Measurements from ENCODE around the gene OOSP3.
"Not testable (repeated sequence)": the region's sequence is repeated elsewhere in the genome, so short reads cannot be mapped to it uniquely, and the experiment has no call there.

OOSP3 gene

DNA sequence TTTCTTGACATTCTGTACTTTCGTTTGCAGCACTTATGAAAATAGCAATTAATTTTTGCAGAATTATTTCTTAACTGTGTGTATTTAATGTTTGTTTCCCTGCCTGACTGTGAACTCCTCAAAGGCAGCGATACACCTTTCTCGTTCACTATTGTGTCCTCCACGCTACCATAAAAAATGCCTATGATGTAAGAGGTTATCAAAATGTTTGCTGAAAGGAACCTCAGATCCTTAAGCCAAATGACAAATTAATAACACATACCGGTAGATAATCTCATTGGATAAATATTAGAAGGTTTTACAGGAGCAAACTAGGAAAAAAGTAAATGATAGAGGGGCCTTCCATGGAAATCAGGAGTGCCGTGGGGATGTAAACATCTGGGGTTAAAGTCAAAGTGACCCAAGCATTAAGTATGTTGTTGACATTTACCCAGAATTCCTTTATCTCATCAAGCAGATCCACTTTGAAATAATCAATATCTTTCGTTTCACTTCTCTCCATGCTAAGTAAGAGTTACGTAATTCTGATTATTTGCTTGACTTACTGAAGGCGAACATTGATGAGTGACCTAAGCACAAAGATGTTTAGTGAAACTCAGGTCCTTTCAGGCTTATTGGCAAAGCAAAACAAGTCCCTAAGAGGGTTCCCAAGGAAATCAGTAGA, 2.6 kb upstream of the OOSP3 start:
- no peak for DNase-seq (ENCODE audit: low read depth in 2 of 2)

DNA sequence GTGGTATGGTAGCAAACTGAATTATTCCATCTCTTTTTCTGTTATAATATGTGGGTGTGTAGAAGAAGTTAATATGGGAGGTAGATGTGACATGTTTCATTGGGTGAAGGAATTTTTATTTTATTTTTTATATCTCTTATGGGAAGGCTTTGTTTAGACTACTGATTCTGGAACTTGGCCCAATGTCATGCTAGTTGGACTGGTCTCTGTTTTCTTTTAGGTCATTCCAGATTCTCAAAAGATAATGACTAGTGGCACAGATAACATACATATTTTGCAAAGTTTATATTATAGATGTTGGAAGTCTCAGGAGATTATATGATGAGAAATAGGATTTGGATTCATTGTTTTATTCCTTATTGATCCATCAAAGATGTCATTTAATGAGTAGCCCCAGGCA, 1.3 kb upstream of the OOSP3 start:
- DNase-seq (ENCODE audit: low read depth in 2 of 2) = no peak

DNA sequence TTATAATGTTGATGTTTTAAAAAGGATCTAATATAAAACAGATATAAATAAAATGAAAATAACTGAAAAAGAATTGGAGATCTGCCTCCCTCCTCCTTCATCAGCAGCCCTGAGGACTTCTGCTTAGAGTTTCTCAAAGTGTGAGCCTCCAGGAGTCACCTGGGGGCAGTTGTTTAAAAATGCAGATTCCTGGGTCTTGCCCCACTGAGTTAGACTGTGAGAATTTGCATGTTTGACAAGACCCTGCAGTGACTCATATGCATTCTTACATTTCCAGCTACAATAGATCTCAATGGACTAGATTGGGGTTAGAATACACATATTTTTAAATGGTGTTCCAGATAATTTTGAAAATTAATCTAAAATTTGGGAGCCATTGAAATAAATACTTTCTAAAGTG, 798 bp upstream of the OOSP3 start:
- DNase-seq (ENCODE audit: low read depth in 2 of 2) = no peak

DNA sequence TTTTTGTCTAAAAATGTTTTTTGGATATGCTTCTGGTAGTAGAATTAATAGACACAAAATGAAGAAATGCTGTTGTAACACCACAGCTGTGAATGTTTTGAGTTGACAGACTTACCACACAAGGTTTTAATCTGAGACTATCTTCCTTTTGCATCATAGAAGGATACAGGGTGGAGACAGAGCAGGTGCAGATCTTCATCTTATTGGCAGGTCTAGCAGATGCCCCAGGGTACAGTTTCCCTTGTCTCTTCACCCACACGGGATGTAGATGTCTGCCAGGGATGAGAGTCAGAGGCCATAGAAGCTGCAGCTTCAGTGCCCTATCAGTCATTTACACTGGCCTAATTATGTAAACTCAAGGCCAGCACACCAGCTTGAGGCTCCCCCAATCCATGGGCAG, 985 bp downstream of the OOSP3 start:
- DNase-seq (ENCODE audit: low read depth in 2 of 2) = no peak

DNA sequence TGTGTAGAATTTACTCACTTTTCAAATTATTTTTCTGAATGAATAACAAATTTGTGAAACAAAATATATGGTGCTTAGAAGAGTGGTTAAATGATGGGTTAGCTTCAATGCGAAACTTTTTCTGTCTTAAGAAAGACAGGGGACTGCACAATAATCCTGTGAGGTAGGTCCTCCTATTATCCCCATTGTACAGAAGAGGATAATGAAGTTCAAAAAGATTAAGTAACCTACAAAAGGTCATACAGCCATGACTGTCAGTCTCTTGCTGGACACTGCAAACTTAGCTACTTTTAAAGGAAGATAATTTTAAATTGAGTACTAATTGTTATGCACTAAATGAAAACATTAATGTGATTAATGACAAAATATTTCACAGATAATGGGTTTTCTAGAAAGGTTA, 5.0 kb downstream of the OOSP3 start:
- no peak for DNase-seq (ENCODE audit: low read depth in 2 of 2)

DNA sequence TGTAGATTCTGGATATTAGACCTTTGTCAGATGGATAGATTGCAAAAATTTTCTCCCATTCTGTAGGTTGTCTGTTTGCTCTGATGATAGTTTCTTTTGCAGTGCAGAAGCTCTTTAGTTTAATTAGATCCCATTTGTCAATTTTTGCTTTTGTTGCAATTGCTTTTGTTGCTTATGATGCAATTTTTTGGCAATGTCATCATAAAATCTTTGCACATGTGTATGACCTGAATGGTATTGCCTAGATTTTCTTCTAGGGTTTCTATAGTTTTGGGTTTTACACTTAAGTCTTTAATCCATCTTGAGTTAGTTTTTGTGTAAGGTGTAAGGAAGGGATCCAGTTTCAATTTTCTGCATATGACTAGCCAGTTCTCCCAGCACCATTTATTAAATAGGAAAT, 8.6 kb downstream of the OOSP3 start:
- DNase-seq (ENCODE audit: low read depth in 2 of 2) = not testable (repeated sequence)

DNA sequence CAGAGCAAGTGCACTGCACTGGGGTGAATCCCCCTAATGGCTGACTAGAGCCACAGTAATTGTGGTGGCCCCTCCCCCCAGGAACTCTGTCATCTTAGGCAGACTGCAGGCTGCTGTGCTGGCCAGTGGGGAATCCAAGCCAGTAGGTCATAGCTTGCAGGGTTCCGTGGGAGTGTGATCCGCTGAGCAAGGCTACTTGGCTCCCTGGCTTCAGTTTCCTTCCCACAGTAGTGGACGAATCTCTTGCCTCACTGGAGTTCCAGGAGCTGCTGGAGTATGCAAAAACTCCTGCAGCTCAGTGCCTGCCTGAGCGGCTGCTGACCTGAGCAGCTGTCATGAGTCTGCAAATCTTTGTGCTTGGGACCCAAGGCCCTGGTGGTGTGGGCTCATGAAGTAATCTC, 13.2 kb downstream of the OOSP3 start:
- no peak for DNase-seq (ENCODE audit: low read depth in 2 of 2)

DNA sequence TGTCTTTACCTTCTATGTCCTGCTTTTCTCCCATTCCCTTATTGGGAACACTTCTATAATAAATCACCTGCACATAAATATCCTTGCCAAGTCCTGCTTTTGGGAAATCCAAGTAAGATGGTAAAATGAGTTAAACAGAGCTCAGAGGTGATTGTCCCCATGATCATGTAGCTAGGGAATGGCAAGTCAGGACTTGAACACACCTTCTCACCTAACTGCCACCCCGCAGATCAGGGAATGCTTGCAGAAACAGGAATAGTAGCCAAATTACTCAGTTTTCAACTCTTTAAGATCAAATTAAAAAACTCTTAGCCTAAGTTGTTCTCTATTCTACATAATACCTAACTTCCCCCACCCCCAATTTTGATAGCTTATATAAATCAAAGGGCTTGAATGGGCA, 16.0 kb downstream of the OOSP3 start:
- no peak for DNase-seq (ENCODE audit: low read depth in 2 of 2)

DNA sequence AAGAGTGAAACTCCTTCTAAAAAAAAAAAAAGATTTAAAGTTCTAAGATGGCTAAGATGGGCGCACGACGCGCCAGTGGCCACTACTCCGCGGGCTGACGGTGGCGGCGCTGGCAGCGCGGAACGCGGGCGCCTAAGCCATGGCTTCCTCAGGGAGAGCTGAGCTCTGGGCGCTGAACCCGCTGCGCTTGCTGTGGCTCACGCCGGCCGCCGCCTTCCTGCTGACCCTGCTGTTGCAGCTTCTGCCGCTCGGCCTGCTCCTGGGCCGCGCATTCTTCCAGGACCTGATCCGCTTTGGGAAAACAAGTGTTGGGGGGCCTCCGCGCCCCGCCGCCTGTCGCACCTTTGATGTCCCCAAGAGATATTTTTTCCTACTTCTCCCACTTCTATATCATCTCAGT, 19.5 kb downstream of the OOSP3 start:
- DNase-seq (ENCODE audit: low read depth in 2 of 2) = no peak

DNA sequence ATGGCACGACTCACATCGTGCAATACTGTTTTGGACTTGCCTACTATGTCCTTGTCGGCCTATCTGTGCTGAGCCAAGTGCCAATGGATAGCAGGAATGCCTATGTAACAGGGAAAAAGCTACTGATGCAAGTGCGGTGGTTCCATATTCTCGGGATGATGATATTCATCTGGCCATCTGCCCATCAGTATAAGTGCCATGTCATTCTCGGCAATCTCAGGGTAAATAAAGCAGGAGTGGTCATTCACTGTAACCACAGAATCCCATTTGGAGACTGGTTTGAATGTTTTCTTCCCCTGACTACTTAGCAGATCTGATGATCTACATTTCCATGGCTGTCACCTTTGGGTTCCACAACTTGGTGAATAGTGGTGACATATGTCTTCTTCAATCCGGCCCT, 20.1 kb downstream of the OOSP3 start:
- DNase-seq (ENCODE audit: low read depth in 2 of 2) = no peak

DNA sequence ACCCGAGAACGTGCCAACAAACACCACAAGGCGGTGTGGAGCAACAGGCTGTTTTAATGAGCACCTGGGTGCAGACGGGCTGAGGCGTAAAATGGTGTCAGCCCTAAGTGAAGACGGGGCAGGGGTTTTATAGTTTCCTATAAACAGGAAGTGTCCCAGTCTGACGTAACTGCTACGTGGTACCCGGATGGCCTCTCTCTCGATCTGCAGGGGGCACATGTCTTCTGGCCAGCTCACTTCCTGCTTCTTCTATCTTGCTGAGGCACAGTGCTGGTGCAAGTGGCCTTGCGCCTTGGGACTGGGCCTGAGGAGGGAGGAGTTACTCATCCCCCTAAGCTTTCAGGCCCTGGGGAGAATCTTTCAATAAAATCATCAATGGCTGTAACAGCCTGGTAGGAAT, 20.9 kb downstream of the OOSP3 start:
- no peak for DNase-seq (ENCODE audit: low read depth in 2 of 2)

DNA sequence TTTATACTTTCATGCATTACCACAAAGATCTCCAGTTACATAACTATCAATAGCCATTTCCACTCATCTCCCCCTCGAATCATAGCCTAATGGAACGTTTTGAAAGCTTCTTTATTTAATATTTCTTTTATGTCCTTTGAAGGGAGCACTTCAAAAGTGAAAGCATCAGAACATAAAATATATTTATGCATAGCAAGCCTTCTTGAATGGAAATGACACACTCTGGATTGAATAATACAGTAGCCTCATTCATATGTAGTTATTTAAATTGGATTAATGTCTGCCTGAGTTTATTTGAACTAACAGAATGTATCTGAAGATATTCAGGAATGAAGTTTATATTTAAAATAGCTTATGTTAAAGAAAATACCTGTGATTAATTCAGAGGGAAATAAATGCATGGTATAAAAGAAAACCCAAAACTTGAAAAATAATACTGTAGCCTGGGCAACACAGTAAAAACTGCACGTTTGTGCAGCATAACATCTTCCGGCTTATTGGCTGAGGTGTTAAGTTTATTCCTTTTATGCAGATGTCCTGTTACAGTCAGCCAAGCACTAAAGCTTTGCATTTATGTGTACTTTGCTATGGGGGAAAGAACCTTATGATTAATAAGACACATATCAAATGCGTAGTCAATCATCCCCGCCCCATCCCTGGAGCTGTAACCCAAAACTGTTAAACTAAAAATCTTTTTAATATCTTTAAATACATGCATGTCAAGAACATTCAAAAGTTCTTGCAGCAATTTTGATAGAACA, 22.0 kb downstream of the OOSP3 start:
- no peak for DNase-seq (ENCODE audit: low read depth in 2 of 2)

DNA sequence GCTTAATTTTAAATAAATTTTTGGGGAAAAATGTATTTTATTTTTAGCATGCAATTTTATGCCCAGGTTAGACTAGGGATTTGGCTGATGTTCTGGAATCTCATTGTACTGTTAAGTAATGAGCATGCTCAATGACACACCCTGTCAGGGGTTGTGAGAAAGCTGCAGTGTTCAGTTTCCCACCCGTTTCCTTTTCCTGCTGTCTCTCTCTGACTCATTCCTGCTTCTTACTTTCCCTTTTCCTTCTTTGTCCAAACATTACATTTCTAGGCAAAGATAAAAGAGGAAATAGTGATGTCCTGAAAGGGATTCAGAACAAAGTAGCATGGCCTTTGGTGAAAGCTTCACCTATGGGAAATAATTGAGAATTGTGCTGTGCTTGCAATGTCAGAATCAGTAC, 22.7 kb downstream of the OOSP3 start:
- no peak for DNase-seq (ENCODE audit: low read depth in 2 of 2)

DNA sequence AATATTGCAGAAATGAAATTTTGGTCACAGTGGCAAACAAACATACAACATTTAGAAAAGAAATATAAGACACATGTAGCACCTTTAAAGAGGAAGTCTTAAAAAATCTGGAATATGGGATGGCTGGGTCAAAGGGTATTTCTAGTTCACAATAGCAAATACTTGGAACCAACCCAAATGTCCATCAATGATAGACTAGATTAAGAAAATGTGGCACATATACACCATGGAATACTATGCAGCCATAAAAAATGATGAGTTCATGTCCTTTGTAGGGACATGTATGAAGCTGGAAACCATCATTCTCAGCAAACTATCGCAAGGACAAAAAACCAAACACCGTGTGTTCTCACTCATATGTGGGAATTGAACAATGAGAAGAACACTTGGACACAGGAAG, 25.0 kb downstream of the OOSP3 start:
- DNase-seq (ENCODE audit: low read depth in 2 of 2) = not testable (repeated sequence)

DNA sequence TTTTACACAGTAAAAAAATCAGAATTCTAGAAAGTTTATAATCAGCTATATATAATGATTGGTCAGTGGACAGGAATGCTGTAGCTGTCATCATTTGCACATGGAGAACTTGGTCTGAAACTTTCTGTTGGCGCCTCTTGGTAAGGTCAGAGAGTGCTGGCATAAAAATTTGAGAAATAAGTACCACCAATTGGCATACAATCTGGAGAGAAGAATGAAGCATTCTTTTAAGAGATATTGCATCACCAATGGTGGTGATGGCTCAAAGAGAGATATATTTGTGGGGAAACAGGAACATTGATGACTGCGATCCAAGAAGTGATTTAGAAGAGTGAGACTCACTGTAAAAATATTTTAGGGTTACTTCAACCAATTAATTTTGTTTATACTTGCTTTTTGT, 39.9 kb downstream of the OOSP3 start:
- DNase-seq (ENCODE audit: low read depth in 2 of 2) = no peak

DNA sequence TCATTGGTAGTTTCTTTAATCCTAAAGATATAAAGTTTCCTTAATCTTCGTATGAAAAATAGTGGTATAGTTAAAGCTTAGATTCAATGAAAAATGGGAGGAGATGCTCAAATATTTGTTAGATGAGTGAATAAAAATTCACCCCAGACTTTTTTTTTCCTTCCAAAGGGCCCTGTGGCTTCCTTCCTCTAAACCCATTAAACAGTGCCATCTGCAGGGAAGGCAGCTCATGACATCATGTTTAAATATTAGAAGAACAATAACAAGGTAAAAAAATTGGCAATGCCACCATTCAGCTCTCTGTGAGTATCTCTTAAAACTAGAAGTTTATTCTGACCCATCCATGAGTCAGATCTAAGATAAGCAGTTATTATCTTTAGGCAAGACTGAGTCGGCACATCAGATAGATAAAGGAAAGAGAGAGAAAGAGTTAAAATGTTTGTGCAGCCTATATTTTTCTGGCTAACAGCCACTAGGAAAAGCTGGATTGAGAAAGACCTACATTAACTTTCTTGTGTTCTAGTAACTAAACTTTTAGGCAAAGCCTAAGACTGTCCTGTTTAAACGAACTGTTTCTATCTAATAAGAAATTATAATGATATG, 40.5 kb downstream of the OOSP3 start:
- no peak for DNase-seq (ENCODE audit: low read depth in 2 of 2)

DNA sequence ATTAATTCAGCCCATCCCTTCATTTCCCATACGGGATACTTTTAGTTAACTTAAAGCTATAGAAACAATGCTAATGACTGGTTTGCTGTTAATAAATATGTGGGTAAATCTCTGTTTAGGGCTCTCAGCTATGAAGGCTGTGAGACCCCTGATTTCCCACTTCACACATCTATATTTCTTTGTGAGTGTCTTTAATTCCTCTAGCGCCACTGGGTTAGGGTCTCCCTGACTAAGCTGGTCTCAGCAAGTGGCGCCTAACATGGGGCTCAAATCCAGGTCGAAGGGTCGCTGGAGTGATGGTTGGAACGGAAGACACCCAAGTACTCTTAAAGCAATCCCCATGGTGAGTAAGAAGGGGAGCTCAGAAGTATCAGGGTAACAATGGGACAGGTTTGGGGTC, 45.2 kb downstream of the OOSP3 start:
- no peak for DNase-seq (ENCODE audit: low read depth in 2 of 2)

DNA sequence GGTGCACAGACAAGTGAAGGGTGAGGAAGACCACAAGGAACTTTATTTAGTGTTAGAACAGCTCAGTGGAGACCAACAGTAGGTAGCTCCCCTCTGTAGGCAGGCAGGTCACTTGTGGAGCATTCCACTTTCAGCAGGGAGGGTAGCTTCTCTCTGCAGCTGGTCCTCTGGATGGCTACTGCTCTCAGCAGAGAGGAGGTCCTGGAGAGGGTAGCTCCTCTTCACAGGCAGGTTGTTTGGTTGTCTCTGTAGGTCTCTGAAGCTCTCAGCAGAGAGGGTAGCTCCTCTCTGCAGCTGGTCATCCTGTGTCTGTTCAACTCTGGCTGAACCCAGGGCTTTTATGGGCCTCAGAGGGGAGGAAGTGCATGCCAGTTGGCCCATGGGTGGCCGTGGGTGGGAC, 53.1 kb downstream of the OOSP3 start:
- no peak for DNase-seq (ENCODE audit: low read depth in 2 of 2)

DNA sequence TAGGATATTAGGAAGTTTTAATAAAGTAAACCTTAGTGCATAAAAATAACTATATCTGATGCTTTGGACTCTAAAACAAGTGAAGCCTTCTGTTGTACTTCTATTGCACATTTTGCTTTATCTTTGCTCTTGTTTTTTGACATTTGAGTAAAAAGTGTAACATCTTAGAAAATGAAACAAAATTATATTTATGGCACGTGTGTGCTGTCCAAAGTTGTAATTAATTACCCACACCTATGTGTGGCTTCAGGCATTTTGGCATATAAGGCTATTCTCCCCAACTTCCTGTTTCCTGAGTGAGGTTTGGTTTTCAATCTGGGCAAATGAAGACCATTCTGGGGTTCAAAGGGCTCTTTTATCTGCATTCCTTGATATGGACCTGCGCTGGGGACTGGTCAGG, 59.5 kb downstream of the OOSP3 start, which contains the start of gene OOSP1:
OOSP1 (plus strand) TSS at position 301 of the 400 bp plus-strand sequence; CDS start at position 324, 23 bp downstream.
- DNase-seq (ENCODE audit: low read depth in 2 of 2) = no peak

DNA sequence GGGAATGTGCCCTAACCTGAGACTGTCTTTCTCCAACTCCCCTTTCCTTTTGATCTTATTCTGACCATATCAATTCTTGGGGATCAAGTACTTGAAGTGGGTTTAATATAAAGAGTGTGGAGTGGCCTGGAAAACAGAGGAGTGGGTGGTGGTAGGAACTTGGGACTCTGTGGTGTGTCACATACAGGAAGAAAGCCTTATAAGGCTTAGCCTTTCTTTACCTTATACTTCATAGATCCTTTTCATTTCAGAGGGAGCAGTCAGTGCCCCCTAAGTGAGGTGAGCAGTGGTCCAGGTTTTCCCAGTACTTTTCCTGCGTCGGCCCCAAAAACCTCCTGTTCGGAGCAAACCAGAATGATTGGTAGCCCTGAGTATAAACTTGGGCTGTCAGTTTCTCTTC, 60.1 kb downstream of the OOSP3 start:
- no peak for DNase-seq (ENCODE audit: low read depth in 2 of 2)

DNA sequence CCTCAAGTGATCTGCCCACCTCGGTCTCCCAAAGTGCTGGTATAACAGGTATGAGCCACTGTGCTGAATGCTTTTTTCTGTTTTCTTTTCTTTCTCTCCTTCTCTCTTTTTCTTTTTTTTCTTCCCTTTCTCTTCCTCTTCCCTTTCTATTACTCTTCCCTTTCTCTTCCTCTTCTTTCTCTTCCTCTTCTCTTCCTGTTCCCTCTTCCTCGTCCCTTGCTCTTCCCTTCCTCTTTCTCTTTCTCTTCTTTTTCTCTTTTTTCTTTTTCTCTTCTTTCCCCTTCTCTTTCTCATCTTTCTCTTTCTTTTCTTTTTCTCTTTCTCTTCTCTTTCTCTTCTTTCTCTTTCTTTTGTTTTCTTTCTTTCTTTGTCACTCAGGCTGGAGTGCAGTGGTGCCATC, 60.9 kb downstream of the OOSP3 start:
- no peak for DNase-seq (ENCODE audit: low read depth in 2 of 2)

DNA sequence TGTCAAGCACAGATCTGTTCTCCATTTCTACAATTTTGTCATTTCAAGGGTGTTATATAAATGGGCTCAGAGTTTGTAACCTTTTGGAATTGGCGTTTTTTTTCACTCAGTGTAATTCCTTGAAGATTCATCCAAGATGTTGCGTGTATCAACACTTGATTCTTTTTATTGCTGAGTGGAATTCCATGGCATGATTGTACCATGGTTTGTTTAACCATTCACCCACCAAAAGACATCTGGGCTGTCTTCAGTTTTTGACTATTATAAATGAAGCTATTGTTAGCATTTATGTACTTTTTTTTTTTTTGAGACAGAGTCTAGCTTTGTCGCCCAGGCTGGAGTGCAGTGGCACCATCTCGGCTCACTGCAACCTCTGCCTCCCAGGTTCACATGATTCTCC, 62.5 kb downstream of the OOSP3 start:
- no peak for DNase-seq (ENCODE audit: low read depth in 2 of 2)

DNA sequence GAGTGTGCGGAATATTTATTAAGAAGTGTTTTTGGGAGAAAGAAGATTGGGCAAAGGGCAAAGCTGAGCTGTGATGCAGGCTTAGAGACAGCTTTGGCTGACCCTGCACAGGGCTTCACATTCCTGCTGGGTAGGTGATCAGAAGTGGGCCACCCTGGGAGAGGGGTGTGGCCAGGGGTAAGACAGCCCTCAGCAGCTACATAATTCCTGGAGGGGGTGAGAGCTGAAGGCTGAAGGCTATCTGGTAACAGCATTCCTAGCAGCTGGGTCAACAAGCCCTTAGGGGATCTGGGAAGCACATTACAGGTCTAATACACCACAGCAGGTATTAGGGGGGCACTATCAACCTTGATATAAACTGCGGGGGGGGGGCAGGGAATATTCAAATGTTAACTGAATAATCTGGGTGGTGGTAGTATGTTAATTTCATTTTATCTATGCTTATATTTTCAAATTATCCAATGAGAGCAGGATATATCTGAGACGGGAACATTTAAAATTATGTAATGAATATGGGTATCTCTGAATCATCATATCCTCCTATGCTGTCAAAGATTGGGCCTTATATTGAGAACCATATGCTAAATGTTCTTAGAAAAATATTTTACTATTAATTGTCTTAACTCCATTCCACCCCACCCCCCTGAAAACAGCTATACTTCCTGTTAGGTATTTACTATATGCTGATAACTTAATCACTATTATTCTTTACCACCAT, 65.6 kb downstream of the OOSP3 start:
- no peak for DNase-seq (ENCODE audit: low read depth in 2 of 2)
